Prostate gland (tissue), 2 donors: ENCODE measurements around the gene GOT1. TPM values are rescaled to one million over a fixed set of nuclear protein-coding genes. Genes with fewer than 3 reads are reported as not detected.

Experiments
- DNase-seq: peaks from one replicate; pipeline ENCODE4 v3.0.0-alpha.2; 2019; ENCODE audit warnings: low spot score
- H3K27ac ChIP-seq, 2 donors: fragments of 200-600 bp; sonication (generic); 2 replicates each; pipeline ENCODE4 v1.5.1; 2017 to 2019
- H3K27me3 ChIP-seq: fragments of 200-600 bp; sonication (generic); replicated peaks from 2 replicates; pipeline ENCODE4 v1.5.1; 2019; ENCODE audit not compliant: insufficient read depth
- H3K36me3 ChIP-seq, 2 donors: fragments of 200-600 bp; sonication (generic); 1 replicate in 1 of 2; 2 replicates in 1 of 2; pipeline versions ENCODE4 v1.5.1 to v1.8.1; 2017 to 2019
- H3K4me1 ChIP-seq: fragments of 200-600 bp; sonication (generic); replicated peaks from 2 replicates; pipeline ENCODE4 v1.5.1; 2019
- H3K4me3 ChIP-seq, 2 donors: fragments of 200-600 bp; sonication (generic); 2 replicates each; pipeline ENCODE4 v1.5.1; 2017 to 2019
- H3K9me3 ChIP-seq: fragments of 200-600 bp; sonication (generic); 2 replicates; pipeline ENCODE4 v1.5.1; 2017
- CTCF ChIP-seq, 4 experiments: fragments of 200-600 bp in 2 of 4; fragments of 450-650 bp in 2 of 4; sonication (generic) in 2 of 4; IDR thresholded peaks; 1 replicate in 3 of 4; 2 replicates in 1 of 4; pipeline ENCODE4 v1.5.1; 2016 to 2019; ENCODE audit warnings: antibody characterized with exemption in 4 of 4, mild to moderate bottlenecking in 2 of 4, moderate library complexity in 2 of 4
- POLR2A ChIP-seq: fragments of 450-650 bp; IDR thresholded peaks from one replicate; pipeline ENCODE4 v1.6.1; 2016; ENCODE audit warnings: antibody characterized with exemption, mild to moderate bottlenecking
- POLR2AphosphoS5 ChIP-seq: sonication (generic); formaldehyde crosslinking; IDR thresholded peaks from one replicate; pipeline ENCODE4 v1.6.1; 2017; ENCODE audit warnings: antibody characterized with exemption
- WGBS: methylation state at CpG from one replicate; pipeline ENCODE4 v1.1.5; 2018; 5-methylcytosine and 5-hydroxymethylcytosine counted together
- intact Hi-C: fragments of 100-400 bp; cut with DNase I; formaldehyde crosslinking; loops from one replicate; pipeline ENCODE4 v1.14.2; 2022
- total RNA-seq, 2 donors: library from RNA; depleted of rRNA; stranded (reverse); fragments of >200 nt; gene quantifications; one replicate each; pipeline ENCODE4 v1.1.0, GENCODE V29; 2016

The GOT1 gene
- total RNA-seq, 2 donors from 2014 or later: 19.7 to 20.3 TPM

- Histone ChIP-seq H3K36me3 (no peaks in the 10 kb centered on the region), H3K4me1 (no peaks in the 10 kb centered on the region), H3K27me3 (no peaks in the 10 kb centered on the region), H3K27ac (no peak overlapping the region), H3K9me3 (no peaks in the 10 kb centered on the region), H3K4me3 (no peak overlapping the region)
- no peak for DNase-seq
- TF ChIP-seq CTCF (IDR thresholded peaks at IDR 0.05): no peak
- TF ChIP-seq POLR2AphosphoS5: no peak
- no peak for TF ChIP-seq POLR2A
- intact Hi-C loops: no loop called here
- 68% methylated on average over 1 of the region's 1 CpG for whole genome bisulfite sequencing
Measured at GRCh38 chr10:99353182-99353581, 77.2 kb downstream of the GOT1 start.

- intact Hi-C loops: no loop called here
- no peak overlapping the region for H3K4me3 ChIP-seq
- peaks cover 2% of the 10 kb centered on the region for H3K4me1 ChIP-seq
- TF ChIP-seq CTCF (IDR thresholded peaks at IDR 0.05) (no peak), POLR2AphosphoS5 (no peak), POLR2A (no peak)
- no peak overlapping the region for H3K27ac ChIP-seq
- no peaks in the 10 kb centered on the region for H3K27me3 ChIP-seq
- H3K36me3 ChIP-seq: no peaks in the 10 kb centered on the region
- no peak for DNase-seq
- WGBS: 92% methylated on average over 5 of the region's 5 CpGs
- no peaks in the 10 kb centered on the region for H3K9me3 ChIP-seq
Measured at GRCh38 chr10:99347672-99348071, 82.8 kb downstream of the GOT1 start.

Other genes with a start within 250 kb of the GOT1 start
- gene HPSE2, start 194.8 kb downstream of the GOT1 start, total RNA-seq: 1 to 10 TPM; 2.4 to 4.7 TPM
- gene CNNM1, start 101.3 kb downstream of the GOT1 start, total RNA-seq: 10 to 100 TPM in 1 of 2 donors, 1 to 10 TPM in 1; 4.2 to 36.1 TPM
- not detected for gene NKX2-3, start 102.3 kb upstream of the GOT1 start, total RNA-seq
- gene SLC25A28, start 189.8 kb upstream of the GOT1 start, total RNA-seq: 10 to 100 TPM; 16.0 to 50.6 TPM
- gene ENTPD7, start 228.9 kb upstream of the GOT1 start, total RNA-seq: 10 to 100 TPM in 1 of 2 donors, 1 to 10 TPM in 1; 8.1 to 17.4 TPM